ENCODE results near the gene PCSK6. TPM values are rescaled to one million over a fixed set of nuclear protein-coding genes. Genes with fewer than 3 reads are reported as not detected.

The PCSK6 gene
- total RNA-seq (2022; extraction: Qiagen RNA extraction; ENCODE audit: low read depth) = 8.8 to 12.2 TPM (median 10.7 TPM) in 5 replicates

DNA sequence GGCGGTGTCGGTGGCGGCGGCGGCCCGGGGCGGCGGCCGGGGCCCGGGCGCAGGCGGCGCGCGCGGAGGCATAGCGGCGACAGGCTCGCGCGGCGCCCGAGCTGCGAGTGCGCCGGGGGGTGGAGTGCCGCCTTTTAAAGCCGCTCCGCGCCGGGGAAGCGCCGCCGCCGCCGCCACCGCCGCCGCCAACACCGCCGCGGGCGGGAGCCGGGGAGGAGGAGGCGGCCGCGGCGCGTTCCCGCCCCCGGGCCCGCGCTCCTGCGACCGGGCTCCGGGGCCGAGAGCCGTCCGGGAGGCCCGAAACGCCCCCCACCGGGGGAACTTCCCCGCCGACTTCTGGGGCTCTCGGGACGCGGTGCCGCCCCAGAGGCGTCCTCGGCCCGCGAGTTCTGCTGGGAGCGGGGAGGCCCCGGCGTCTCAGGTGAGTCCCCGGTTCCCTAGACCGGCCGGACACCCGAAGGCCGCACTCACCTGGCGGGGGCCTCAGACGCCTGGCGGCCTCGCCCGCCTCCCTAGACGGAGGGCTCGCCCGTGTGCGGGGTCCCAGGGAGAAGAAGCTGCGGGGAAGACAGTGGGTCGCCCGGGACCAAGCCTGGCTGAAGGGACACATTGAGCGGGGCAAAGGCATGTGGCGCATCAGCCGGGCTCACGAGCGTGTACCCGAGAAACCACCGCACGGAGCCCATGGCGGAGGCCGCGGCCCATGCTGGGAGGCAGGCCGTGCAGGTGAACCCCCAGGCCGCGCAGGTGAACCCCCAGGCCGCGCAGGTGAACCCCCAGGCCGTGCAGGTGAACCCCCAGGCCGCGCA, at the start of gene PCSK6:
Gene PCSK6 (minus strand): TSS at position 109 of the 809 bp plus-strand sequence. CDS start 37 bp downstream, at position 72.

DNA sequence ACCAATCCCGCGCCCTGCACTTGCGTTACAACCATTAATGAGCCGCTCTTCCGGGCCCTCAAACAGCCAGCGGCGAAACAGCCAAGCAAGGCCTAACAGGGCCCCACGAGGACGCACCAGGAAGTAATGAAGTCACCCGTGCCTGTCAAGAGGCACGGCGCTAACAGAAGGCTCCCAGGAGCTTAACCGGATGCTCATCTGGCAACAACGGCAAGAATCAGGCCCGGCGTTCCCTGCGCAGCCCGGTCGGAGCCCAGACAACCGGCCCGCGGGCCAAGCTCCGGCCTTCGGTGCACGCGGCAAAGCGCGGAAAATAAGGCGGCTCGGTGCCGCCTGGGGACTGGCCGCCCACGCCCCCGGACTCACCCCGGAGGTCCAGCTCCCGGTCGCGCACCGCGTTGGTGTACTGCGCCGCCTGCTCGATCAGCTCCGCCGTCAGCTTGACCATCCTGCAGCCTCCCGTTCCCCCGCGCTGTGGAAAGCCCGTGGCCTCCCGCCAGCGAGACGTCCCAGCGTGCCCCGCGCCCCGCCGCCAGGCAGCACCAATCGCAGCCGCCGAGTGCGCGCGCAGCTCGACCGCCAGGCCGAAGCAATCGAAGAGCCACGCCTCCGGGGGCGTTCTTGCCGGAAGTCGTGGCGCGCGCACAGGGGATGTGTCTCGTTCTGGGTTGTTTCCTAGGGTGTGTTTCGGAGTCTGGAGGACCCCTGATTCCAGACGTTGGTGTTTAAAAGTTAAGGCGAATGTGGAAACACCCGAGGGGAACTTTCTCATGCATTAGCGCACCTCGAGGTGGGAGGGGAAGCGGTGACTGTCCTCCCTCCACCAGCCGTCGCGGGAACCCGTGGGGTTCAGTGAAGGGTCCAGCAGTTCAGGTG, 194.5 kb downstream of the PCSK6 start, which contains the start of gene SNRPA1:
Gene SNRPA1 (minus strand): TSS at position 518 of the 876 bp plus-strand sequence. CDS start 70 bp downstream, at position 448.

DNA sequence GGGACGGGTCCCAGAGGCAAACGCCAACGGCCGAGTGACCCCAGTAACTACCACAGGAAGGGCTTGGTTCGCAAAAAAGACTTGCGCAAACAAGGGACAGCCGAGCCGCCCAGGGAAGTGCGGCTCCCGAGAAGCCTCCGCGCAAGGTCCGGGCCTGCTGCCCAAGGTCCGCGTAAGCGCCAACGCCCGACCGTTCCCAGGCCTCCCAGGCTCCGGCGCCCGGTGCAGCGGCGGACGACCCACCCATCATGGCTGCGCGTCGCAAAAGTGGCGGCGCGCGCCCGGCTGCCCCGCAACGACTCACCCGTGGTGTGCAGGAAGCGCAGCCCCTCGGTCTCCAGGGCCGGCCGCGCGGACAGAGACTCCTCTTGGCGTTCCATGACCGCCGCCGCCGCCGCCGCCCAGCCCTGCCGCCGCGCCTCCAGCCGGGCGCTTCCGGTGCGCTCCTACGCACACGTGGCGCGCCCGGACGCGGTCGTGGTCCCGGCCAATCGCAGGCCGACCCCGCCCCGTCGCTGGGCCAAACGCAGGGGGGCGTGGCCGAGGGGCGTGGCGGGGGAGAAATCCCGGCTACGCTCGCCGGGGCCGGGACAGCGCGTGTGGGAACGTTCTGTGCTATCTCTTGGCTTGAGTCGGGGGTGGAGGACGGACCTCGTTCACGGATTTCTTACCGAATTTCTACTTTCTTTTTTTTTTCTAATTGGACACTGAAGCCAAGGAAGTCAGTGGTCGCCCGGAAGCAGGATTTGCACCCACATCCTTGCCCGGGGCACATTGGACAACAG, 212.3 kb downstream of the PCSK6 start, which contains the start of gene SELENOS:
Gene SELENOS (minus strand): TSS at position 448 of the 785 bp plus-strand sequence. CDS start 68 bp downstream, at position 380.

Other genes starting within 250 kb of the PCSK6 start
- gene CHSY1, start 237.7 kb downstream of the PCSK6 start, total RNA-seq (2022; extraction: Qiagen RNA extraction; ENCODE audit: low read depth) = 20.6 to 31.1 TPM (median 27.9 TPM) in 5 replicates
- gene SELENOS, start 212.2 kb downstream of the PCSK6 start, total RNA-seq (2022; extraction: Qiagen RNA extraction; ENCODE audit: low read depth) = 141 to 161 TPM (median 153 TPM) in 5 replicates
- gene SNRPA1, start 194.5 kb downstream of the PCSK6 start, total RNA-seq (2022; extraction: Qiagen RNA extraction; ENCODE audit: low read depth) = 99.6 to 129 TPM (median 111 TPM) in 5 replicates
- gene TM2D3, start 162.7 kb upstream of the PCSK6 start, total RNA-seq (2022; extraction: Qiagen RNA extraction; ENCODE audit: low read depth) = 22.6 to 31.5 TPM (median 29.3 TPM) in 5 replicates
- 6.5 to 9.4 TPM (median 7.6 TPM) in 5 replicates for gene TARS3, start 234.8 kb upstream of the PCSK6 start, total RNA-seq (2022; extraction: Qiagen RNA extraction; ENCODE audit: low read depth)

All from A549 treated with ZK216348 at 1 μM for 4 hours (cell line).